HCT116 (cell line): ENCODE results near the gene GSTO1. TPM values are rescaled to one million over a fixed set of nuclear protein-coding genes. Genes with fewer than 3 reads are reported as not detected.

Source experiments
- ATAC-seq: fragments of 200-7000 bp; cut with Tn5 transposase; 2 replicates; pipeline ENCODE4 v1.9.1; 2020; ENCODE audit warnings: mild to moderate bottlenecking, moderate library complexity
- BruUV-seq: library from RNA; stranded (reverse); fragments of 400-500 nt; replicated peaks from 2 replicates; lab custom pipeline; 2021; lab: Mats Ljungman, UMichigan
- CTCF ChIA-PET: fragments of 300-600 bp; sonication (Branson Sonifier 250); formaldehyde crosslinking; loops from one replicate; lab custom pipeline; 2021; ENCODE audit warnings: antibody characterized with exemption; lab: Charles Lee
- POLR2A ChIA-PET: fragments of 300-600, 350-600 bp; sonication (Branson Sonifier 250); formaldehyde crosslinking; loops from one replicate; lab custom pipeline; 2021; ENCODE audit warnings: antibody characterized with exemption; lab: Charles Lee
- RAD21 ChIA-PET, 2 experiments: fragments of 300-600 bp; sonication (Branson Sonifier 250); formaldehyde crosslinking; loops; one replicate each; lab custom pipeline; 2023; ENCODE audit warnings: low total read pairs in 2 of 2; ENCODE audit not compliant: uncharacterized antibody in 2 of 2, unreplicated experiment in 2 of 2, low non-redundant PET in 1 of 2; lab: Charles Lee
- DNase-seq: peaks from one replicate; pipeline ENCODE4 v3.0.0-alpha.2; 2010; ENCODE audit warnings: low read depth, low spot score
- H2AFZ ChIP-seq: fragments of 200-600 bp; shearing (Covaris generic), sonication (generic); 2 replicates; pipeline ENCODE4 v1.6.1; 2017; ENCODE audit warnings: low read depth, mixed run types, mixed read lengths, antibody characterized with exemption, low read length; ENCODE audit not compliant: poor library complexity, severe bottlenecking
- H3K27ac ChIP-seq: 2 replicates; pipeline ENCODE4 v1.5.1; 2012; ENCODE audit warnings: low read depth, low read length
- H3K27me3 ChIP-seq: fragments of 200-600 bp; sonication (generic); 2 replicates; pipeline ENCODE4 v1.6.1; 2016; ENCODE audit warnings: mixed run types, low read length, mixed read lengths; ENCODE audit not compliant: insufficient read depth
- H3K36me3 ChIP-seq, 2 experiments: fragments of 200-500 bp in 1 of 2; fragments of 200-600 bp in 1 of 2; sonication (Bioruptor generic) in 1 of 2; sonication (generic) in 1 of 2; 2 replicates each; pipeline versions ENCODE4 v1.5.1 to v1.6.1; 2014 to 2016; ENCODE audit warnings: low read length in 2 of 2, inconsistent platforms in 1 of 2, mixed read lengths in 1 of 2, mixed run types in 1 of 2; ENCODE audit not compliant: insufficient read depth in 2 of 2, control insufficient read depth in 1 of 2
- H3K4me1 ChIP-seq, 2 experiments: fragments of 200-600 bp in 1 of 2; sonication (generic) in 1 of 2; 2 replicates each; pipeline versions ENCODE4 v1.5.1 to v1.6.1; 2012 to 2017; ENCODE audit warnings: low read length in 2 of 2, inconsistent platforms in 1 of 2, mild to moderate bottlenecking in 1 of 2, mixed read lengths in 1 of 2, mixed run types in 1 of 2, moderate library complexity in 1 of 2; ENCODE audit not compliant: insufficient read depth in 2 of 2, control insufficient read depth in 1 of 2
- H3K4me2 ChIP-seq: fragments of 200-600 bp; sonication (generic); 2 replicates; pipeline ENCODE4 v1.6.1; 2017; ENCODE audit warnings: mixed run types, low read length, mixed read lengths
- H3K4me3 ChIP-seq, 2 experiments: fragments of 200-600 bp in 1 of 2; sonication (generic) in 1 of 2; replicated peaks in 1 of 2; 2 replicates each; pipeline ENCODE4 v1.5.1; 2011 to 2016; ENCODE audit warnings: low read length in 2 of 2, control low read depth in 1 of 2, low read depth in 1 of 2, mild to moderate bottlenecking in 1 of 2, mixed read lengths in 1 of 2, mixed run types in 1 of 2
- H3K79me2 ChIP-seq: fragments of 200-600 bp; sonication (generic); 2 replicates; pipeline ENCODE4 v1.6.1; 2017; ENCODE audit warnings: mild to moderate bottlenecking, mixed run types, low read length, moderate library complexity, mixed read lengths; ENCODE audit not compliant: insufficient read depth
- H3K9ac ChIP-seq: fragments of 200-600 bp; sonication (generic); 2 replicates; pipeline ENCODE4 v1.6.1; 2016; ENCODE audit warnings: low read length, mixed read lengths
- H3K9me2 ChIP-seq: fragments of 200-600 bp; sonication (generic), shearing (Covaris generic); 2 replicates; pipeline ENCODE4 v1.6.1; 2017; ENCODE audit warnings: mixed run types, mild to moderate bottlenecking, moderate library complexity; ENCODE audit not compliant: insufficient read depth
- H3K9me3 ChIP-seq, 2 experiments: fragments of 200-500 bp in 1 of 2; fragments of 200-600 bp in 1 of 2; sonication (Bioruptor generic) in 1 of 2; sonication (generic) in 1 of 2; 2 replicates each; pipeline ENCODE4 v1.6.1; 2014 to 2017; ENCODE audit warnings: low read length in 2 of 2, mixed read lengths in 2 of 2, inconsistent platforms in 1 of 2, low read depth in 1 of 2, mild to moderate bottlenecking in 1 of 2, mixed run types in 1 of 2, moderate library complexity in 1 of 2; ENCODE audit not compliant: control insufficient read depth in 1 of 2, insufficient read depth in 1 of 2
- H4K20me1 ChIP-seq: fragments of 200-600 bp; sonication (generic), shearing (Covaris generic); 2 replicates; pipeline ENCODE4 v1.6.1; 2017; ENCODE audit warnings: mixed run types, mild to moderate bottlenecking, moderate library complexity; ENCODE audit not compliant: insufficient read depth
- ATF3 ChIP-seq: IDR thresholded peaks from 2 replicates; pipeline ENCODE4 v1.6.1; 2012
- CBX3 ChIP-seq: IDR thresholded peaks from 2 replicates; pipeline ENCODE4 v1.6.1; 2012; ENCODE audit warnings: low read depth
- CEBPB ChIP-seq: IDR thresholded peaks from 2 replicates; pipeline ENCODE4 v1.6.1; 2012; ENCODE audit warnings: low read depth
- EGR1 ChIP-seq: IDR thresholded peaks from 2 replicates; pipeline ENCODE4 v1.6.1; 2012; ENCODE audit warnings: low read depth
- ELF1 ChIP-seq: IDR thresholded peaks from 2 replicates; pipeline ENCODE4 v1.6.1; 2012; ENCODE audit warnings: low read depth, borderline replicate concordance
- EZH2phosphoT487 ChIP-seq: fragments of 200-600 bp; IDR thresholded peaks from 2 replicates; pipeline ENCODE4 v1.6.1; 2018; ENCODE audit warnings: antibody characterized with exemption, borderline replicate concordance
- FOSL1 ChIP-seq: IDR thresholded peaks from 2 replicates; pipeline ENCODE4 v1.6.1; 2012; ENCODE audit warnings: low read depth
- JUND ChIP-seq: IDR thresholded peaks from 2 replicates; pipeline ENCODE4 v1.6.1; 2012
- MAX ChIP-seq: IDR thresholded peaks from 2 replicates; pipeline ENCODE4 v1.6.1; 2012
- REST ChIP-seq: IDR thresholded peaks from 2 replicates; pipeline ENCODE4 v1.6.1; 2012; ENCODE audit warnings: low read depth
- SIN3A ChIP-seq: IDR thresholded peaks from 2 replicates; pipeline ENCODE4 v1.6.1; 2012; ENCODE audit warnings: low read depth
- SP1 ChIP-seq: IDR thresholded peaks from 2 replicates; pipeline ENCODE4 v1.6.1; 2012; ENCODE audit warnings: low read depth
- YY1 ChIP-seq: IDR thresholded peaks from 2 replicates; pipeline ENCODE4 v1.6.1; 2011; ENCODE audit warnings: low read length, low read depth, moderate library complexity, mild to moderate bottlenecking; ENCODE audit not compliant: insufficient replicate concordance; ENCODE audit errors: extremely low read depth
- ZBTB33 ChIP-seq: IDR thresholded peaks from 2 replicates; pipeline ENCODE4 v1.6.1; 2011; ENCODE audit warnings: mild to moderate bottlenecking, low read length, moderate library complexity; ENCODE audit not compliant: insufficient replicate concordance; ENCODE audit errors: extremely low read depth
- ZFX ChIP-seq: fragments of 450-650 bp; IDR thresholded peaks from 2 replicates; pipeline ENCODE4 v1.6.1; 2017
- ZNF274 ChIP-seq: fragments of 200-500 bp; sonication (Bioruptor generic); IDR thresholded peaks from 2 replicates; pipeline ENCODE4 v1.6.1; 2014; ENCODE audit warnings: mild to moderate bottlenecking, low read depth, low read length, inconsistent platforms
- intact Hi-C: fragments of 100-400 bp; cut with micrococcal nuclease; formaldehyde crosslinking; loops from 2 replicates; pipeline ENCODE4 v1.10.0; 2022
- total RNA-seq: library from RNA; stranded (reverse); gene quantifications from one replicate; pipeline ENCODE4 v1.2.1, GENCODE V29; 2021; ENCODE audit not compliant: unreplicated experiment

GSTO1 gene
- total RNA-seq, 1 experiment from 2014 or later: 179 TPM

GRCh38 chr10:104274762-104275721 lies 20.4 kb downstream of the GSTO1 start:
- intact Hi-C loops: loop anchor here (1.0 to 2.0 kb wide), 3 partner anchors 75 to 386 kb away; no protein-coding TSS in a partner anchor
- Histone ChIP-seq H3K36me3 (peaks cover 20 to 24% of the 10 kb centered on the region in 2 experiments; a peak in 3 of 4 replicates), H3K4me1 (peaks cover 12 to 19% of the 10 kb centered on the region in 2 experiments), H2AFZ (peak overlapping the region; percentile 94), H3K4me2 (peak overlapping the region; percentile 87), H3K27ac (peak overlapping the region; percentile 66), H3K9ac (peak overlapping the region; percentile 88), H3K9me3 (no peaks in the 10 kb centered on the region), H3K4me3 (peak overlapping the region; percentile 77 to 79), H4K20me1 (no peaks in the 10 kb centered on the region), H3K79me2 (peaks cover 51% of the 10 kb centered on the region), H3K27me3 (no peaks in the 10 kb centered on the region), H3K9me2 (no peaks in the 10 kb centered on the region; the same call in 1 of the 2 replicates)
- ATAC-seq (peak; percentile 94), DNase-seq (peak; percentile 68)
- BruUV-seq: TSS peak; percentile 38
- ChIA-PET CTCF (interaction anchor here (0.6 to 6.7 kb wide), 48 partner anchors 9 to 676 kb away, joined by 3 to 106 read pairs (median 4); partner anchors contain the start of genes CFAP43, CFAP58, GSTO1 and ITPRIP), POLR2A (interaction anchor here (1.0 to 2.5 kb wide), 12 partner anchors 11 to 387 kb away, joined by 3 to 10 read pairs (median 4); partner anchors contain the start of genes CFAP43, CFAP58, GSTO1 and ITPRIP), RAD21 (interaction anchor here (0.8 to 1.5 kb wide), 7 partner anchors 30 to 579 kb away, joined by 3 to 7 read pairs (median 4); no protein-coding TSS in a partner anchor)
- peak; percentile 81 for TF ChIP-seq ZFX
- no peak for TF ChIP-seq ZNF274
- TF ChIP-seq CEBPB: no peak
- TF ChIP-seq SP1: no peak
- no peak for TF ChIP-seq SIN3A
- TF ChIP-seq EGR1: no peak
- no peak for TF ChIP-seq JUND
- TF ChIP-seq ATF3: no peak
- no peak for TF ChIP-seq ELF1
- TF ChIP-seq MAX: no peak
- TF ChIP-seq ZBTB33: no peak
- TF ChIP-seq FOSL1: no peak
- no peak for TF ChIP-seq REST
- TF ChIP-seq EZH2phosphoT487: no peak
- TF ChIP-seq CBX3: no peak
- TF ChIP-seq YY1: peak; percentile 86
